GM12875 (cell line): ENCODE results near the gene VILL.

Experiments used
- H3K4me3 ChIP-seq: one replicate; pipeline ENCODE4 v1.5.1; 2011; ENCODE audit warnings: low read depth, low read length, control low read depth
- TF ChIP-seq, protein P1 (sequence below): IDR thresholded peaks from 2 replicates; pipeline ENCODE4 v1.5.1; 2011; ENCODE audit warnings: low read depth, mild to moderate bottlenecking, control low read depth, inconsistent platforms, low read length, moderate library complexity, borderline replicate concordance; ENCODE audit not compliant: insufficient read depth

The VILL gene

DNA sequence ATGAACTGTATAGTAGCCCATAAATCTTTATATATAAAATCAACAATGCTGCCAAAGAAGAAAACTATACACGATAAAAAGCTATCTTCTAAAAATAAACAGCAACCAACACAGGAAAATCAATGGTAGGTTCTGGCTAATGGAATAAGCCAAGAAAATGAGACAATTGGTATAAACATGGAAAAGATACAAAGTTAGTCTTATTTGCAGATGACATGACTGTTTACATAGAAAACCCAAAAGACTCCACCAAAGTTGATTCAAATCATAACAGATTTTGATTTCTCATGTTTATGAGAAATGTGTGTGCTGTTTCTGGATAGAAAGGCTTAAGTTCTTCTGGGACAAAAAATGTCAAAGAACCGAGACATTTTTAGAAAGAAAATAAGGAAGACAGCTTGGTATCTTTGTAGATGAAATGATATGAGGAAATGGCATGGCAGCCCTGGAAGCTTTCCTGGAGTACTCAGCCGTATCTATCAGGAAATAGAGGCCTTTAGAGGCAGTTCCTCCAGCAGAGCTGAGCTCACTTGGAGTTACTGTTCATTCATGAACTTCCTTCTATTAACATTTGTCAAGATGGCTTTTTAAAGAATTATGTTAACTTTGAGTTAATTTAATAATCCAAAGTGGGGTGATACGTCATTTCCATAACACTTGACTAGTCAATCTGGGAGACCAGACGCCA, 36.7 kb upstream of the VILL start:
- TF ChIP-seq, protein P1, sequence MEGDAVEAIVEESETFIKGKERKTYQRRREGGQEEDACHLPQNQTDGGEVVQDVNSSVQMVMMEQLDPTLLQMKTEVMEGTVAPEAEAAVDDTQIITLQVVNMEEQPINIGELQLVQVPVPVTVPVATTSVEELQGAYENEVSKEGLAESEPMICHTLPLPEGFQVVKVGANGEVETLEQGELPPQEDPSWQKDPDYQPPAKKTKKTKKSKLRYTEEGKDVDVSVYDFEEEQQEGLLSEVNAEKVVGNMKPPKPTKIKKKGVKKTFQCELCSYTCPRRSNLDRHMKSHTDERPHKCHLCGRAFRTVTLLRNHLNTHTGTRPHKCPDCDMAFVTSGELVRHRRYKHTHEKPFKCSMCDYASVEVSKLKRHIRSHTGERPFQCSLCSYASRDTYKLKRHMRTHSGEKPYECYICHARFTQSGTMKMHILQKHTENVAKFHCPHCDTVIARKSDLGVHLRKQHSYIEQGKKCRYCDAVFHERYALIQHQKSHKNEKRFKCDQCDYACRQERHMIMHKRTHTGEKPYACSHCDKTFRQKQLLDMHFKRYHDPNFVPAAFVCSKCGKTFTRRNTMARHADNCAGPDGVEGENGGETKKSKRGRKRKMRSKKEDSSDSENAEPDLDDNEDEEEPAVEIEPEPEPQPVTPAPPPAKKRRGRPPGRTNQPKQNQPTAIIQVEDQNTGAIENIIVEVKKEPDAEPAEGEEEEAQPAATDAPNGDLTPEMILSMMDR = no peak

DNA sequence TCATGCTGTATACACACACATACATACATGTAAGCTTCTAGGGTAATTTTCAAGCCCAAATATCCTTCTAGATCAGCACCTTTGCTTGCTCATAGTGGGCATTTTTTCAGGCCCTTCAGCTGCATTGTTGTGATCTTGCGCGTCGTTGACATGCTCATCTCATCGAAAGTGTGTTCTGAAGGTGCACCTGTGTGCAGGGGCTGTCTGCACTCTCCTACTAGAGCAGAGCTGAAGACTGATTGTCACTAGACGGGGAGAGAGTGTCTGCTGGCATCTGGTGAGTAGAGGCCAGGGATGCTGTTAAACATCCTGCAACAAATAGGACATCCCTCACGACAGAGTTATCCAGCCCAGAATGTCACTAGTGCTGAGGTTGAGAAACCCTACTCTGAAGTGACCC, 35.7 kb upstream of the VILL start:
- TF ChIP-seq, protein P1 = no peak

More for the DNA sequence above, 36.7 kb upstream of the VILL start:
- H3K4me3 ChIP-seq = no peak overlapping the region

DNA sequence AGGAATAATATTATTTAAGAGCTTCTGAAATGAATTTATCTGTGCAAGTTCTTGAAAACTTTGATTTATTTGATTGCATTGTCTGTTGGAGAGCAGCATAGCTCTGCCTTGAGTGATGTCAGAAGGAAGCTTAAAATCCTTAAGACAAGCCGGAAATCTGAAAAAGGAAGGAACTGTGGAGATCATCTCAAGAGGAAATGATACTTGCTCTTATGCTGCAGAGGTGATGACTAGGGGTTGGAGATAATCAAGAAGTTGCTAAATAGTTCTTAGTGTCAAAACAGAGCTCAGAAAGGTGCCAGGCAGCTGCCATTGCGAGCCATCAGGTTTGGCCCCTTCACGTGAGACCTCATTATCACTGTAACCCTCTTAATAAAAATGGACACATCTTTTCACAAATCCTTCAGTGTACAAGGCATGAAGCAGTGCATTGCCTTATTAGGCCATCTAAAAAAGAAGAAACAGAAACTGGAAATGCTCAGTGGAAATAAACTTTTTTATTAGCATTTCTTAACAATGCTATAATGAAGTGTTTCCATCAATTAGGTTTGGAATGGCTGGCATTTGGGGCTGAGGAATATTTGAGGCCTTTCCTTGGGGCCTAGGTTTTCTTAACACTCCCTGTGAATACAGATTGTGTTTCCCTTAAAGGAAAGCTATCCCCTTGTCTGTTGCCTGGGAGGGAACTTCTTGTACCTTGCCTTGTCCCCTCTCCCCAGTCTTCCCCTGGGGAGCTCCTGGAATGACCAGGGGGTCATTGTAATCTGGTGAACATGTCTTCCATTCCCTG, 34.5 kb upstream of the VILL start:
- TF ChIP-seq, protein P1 = no peak
- H3K4me3 ChIP-seq = no peak overlapping the region

More for the DNA sequence above, 35.7 kb upstream of the VILL start:
- H3K4me3 ChIP-seq = no peak overlapping the region

DNA sequence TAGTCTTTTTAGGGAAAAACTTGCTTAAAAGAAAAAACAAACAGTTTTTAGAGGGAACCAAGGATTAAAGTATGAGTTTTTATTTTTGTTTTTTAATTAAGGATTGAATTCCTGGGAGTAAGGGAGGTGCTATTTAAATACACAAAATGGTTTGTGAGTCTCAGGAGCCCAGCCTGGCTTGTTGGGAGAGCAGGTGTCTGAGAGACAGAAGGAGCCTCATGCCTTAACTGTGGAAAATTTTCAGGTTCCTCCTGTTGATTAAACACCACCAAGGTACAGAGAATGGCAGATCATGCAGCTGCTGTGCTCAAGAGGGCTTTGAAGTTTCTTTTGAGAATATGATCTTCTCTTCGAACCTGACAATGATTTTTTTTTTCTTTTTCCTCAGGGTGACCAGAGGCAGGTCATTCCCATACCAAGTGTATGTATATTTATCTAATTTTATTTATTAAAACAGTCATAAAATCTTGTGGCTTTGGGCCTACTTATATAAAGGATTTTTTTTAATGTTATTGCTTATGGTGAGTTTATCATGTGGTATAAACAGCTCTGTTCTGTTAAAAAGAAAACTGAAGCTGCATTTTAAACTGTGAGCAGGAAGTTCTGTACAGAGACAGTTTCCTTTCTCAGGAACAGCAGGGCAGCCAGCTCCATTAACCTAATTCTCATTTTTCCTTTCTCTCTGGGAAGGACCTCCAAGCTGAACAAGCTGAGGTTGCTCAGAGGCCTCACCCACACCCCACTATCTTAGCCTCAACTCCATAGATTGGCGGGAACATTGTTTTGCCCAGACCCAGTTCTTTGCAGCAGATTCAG, 33.7 kb upstream of the VILL start:
- H3K4me3 ChIP-seq = no peak overlapping the region
- TF ChIP-seq, protein P1 = no peak

DNA sequence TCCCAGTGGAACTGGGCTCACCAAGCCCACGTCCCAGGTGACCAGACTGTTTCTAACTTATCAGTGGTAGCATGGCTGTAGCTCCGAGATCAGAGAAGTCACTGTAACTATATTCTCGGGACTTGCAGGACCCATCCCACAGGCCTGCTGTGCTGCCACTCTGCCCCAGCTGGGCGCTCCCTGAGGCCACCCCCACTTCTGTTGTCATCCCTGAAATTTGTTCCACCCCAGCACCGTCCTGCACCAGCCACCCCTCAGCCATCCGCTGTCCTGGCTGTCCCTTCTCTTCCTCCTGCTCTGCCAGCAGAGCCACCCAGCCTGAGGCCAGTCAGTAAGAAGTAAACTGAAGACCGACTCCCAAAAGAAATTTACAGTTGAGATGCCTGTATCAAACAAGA, 33.0 kb upstream of the VILL start:
- TF ChIP-seq, protein P1 = no peak
- H3K4me3 ChIP-seq = no peak overlapping the region

DNA sequence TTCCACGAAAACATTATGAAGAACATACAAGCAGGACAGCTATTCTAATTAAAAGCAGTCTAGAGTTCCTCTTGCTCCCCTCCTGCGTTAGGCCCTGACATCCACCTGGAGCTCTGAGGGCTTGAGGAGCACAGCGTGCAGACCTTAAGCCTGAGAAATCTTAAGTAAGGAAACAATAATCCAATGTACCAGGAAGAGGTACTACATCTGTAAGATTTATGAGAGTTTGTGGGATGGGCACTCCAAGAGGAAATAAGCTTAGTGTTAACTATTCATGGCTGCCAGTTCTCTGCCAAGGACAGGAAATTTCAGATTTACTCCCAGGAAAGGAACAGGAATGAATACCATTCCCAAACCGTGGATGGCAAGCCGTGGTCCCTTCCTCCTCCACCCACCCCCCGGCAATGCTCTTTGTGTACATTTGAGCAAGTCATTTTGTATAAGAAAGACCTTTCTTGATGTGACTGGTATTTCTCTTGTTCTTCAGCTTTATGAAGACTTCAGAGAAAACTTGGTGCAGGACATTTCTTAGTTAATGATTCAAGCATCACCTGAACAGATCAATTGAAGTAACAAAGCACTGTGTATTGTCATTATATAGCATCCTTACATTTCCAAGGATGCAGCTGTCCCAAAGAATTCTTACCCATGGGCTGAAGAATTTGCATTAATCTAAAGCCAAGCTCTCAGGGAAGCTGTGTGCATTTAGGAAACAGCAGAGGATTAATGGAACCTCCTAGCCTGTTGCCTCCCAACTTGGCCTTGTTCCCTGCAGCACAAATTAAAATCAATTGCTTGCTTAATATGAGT, 28.8 kb upstream of the VILL start:
- TF ChIP-seq, protein P1 = no peak
- no peak overlapping the region for H3K4me3 ChIP-seq
